Cardiac muscle cell (in vitro differentiated cells and primary cell): ENCODE results near the gene CYP27C1. TPM values are rescaled to one million over a fixed set of nuclear protein-coding genes. Genes with fewer than 3 reads are reported as not detected.

Experiments
- DNase-seq, 2 donors: peaks; one replicate each; pipeline versions ENCODE4 v3.0.0 to v3.0.0-alpha.2; 2010 to 2017; ENCODE audit warnings: low read depth in 1 of 2, low spot score in 1 of 2
- H3K27ac ChIP-seq: fragments of 200-600 bp; sonication (generic); 2 replicates; pipeline ENCODE4 v1.5.1; 2016
- H3K27me3 ChIP-seq: fragments of 200-600 bp; sonication (generic); 2 replicates; pipeline ENCODE4 v1.6.0; 2016; ENCODE audit warnings: control low read depth
- H3K36me3 ChIP-seq: fragments of 200-600 bp; sonication (generic); 2 replicates; pipeline ENCODE4 v1.5.1; 2016; ENCODE audit warnings: control low read depth
- H3K4me1 ChIP-seq: fragments of 200-600 bp; sonication (generic); 2 replicates; pipeline ENCODE4 v1.8.1; 2017; ENCODE audit warnings: low read depth, mild to moderate bottlenecking, mixed run types
- H3K4me3 ChIP-seq: fragments of 200-600 bp; sonication (generic); 2 replicates; pipeline ENCODE4 v1.5.1; 2016; ENCODE audit warnings: mild to moderate bottlenecking
- H3K9me3 ChIP-seq: fragments of 200-600 bp; sonication (generic); 2 replicates; pipeline ENCODE4 v1.5.1; 2017; ENCODE audit warnings: low read depth, mild to moderate bottlenecking, control low read depth
- CTCF ChIP-seq: IDR thresholded peaks from 2 replicates; pipeline ENCODE4 v1.5.1; 2012; ENCODE audit warnings: low read depth, mild to moderate bottlenecking, low read length
- polyA plus RNA-seq: library from polyadenylated mRNA; unstranded; fragments of >200 nt; fragmentation: Nextera tagmentation; extraction: Ambion mirVana; gene quantifications from 2 replicates; pipeline ENCODE4 v1.2.1, GENCODE V29; 2016
- total RNA-seq: library from RNA; depleted of rRNA; stranded (reverse); fragments of >200 nt; gene quantifications from 2 replicates; pipeline ENCODE4 v1.2.3, GENCODE V29; 2016

The CYP27C1 gene
- total and polyA plus RNA-seq, 2 experiments from 2014 or later: 1.5 to 3.6 TPM

DNA sequence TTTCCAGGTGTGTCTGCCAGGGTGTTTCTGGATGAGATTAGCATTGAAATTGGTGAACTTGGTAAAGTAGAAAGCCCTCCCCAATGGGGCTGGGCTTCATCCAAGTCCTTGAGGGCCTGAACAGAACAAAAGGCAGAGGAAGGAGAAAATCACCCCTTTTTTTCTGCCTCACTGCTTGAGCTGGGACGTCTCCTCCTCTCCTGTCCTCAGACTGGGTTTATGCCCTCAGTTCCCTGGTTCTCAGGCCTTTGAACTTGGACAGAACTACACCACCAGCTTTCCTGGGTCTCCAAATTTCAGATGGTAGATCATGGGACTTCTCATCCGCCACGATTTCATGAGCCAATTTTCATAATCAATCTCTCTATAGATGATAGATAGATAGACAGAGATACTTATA is 59.4 kb downstream of the CYP27C1 start:
- Histone ChIP-seq H3K4me1 (peaks cover 7% of the 10 kb centered on the region), H3K36me3 (no peaks in the 10 kb centered on the region), H3K27me3 (peaks cover 25% of the 10 kb centered on the region), H3K4me3 (no peak overlapping the region), H3K9me3 (no peaks in the 10 kb centered on the region), H3K27ac (no peak overlapping the region)
- no peak for DNase-seq
- TF ChIP-seq CTCF: no peak

- Histone ChIP-seq H3K36me3 (no peaks in the 10 kb centered on the region), H3K9me3 (no peaks in the 10 kb centered on the region), H3K27ac (no peak overlapping the region), H3K27me3 (peaks cover 25% of the 10 kb centered on the region), H3K4me1 (no peaks in the 10 kb centered on the region), H3K4me3 (no peak overlapping the region)
- no peak for DNase-seq
- TF ChIP-seq CTCF: no peak
Measured at GRCh38 chr2:127159543-127159942, 60.6 kb downstream of the CYP27C1 start.

DNA sequence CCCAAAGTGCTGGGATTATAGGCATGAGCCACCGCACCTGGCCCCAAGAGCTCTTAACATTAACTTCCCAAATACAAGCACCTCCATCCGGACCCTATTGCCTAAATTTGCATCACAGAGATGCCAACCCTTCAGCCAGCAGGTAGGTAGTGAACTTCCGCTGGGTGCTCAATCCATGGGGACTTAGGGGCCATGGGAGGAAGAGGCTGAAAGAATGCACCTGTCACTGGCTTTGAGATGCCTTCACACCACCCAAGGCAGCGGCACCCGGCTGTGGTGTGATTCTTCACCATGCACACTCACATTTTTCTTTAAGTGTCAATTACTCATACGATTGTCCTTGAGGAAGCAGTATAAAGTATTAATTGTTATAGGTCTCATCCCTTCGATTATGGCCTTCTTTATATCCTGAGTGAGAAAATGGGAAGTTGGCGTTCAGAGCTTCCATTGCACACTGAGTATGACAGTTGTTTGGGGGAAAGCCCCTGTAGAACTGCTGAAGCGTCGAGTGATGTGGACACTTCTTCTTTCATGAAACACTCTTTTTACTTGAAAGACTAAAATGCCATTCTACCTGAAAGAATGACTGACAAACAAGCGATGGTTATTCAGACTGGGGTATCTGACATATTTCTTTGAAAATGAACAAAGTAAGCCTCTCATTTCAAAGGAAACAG is 61.3 kb downstream of the CYP27C1 start:
- Histone ChIP-seq H3K9me3 (no peaks in the 10 kb centered on the region), H3K27ac (no peak overlapping the region), H3K36me3 (no peaks in the 10 kb centered on the region), H3K4me3 (no peak overlapping the region), H3K27me3 (peaks cover 25% of the 10 kb centered on the region), H3K4me1 (no peaks in the 10 kb centered on the region)
- DNase-seq: no peak
- TF ChIP-seq CTCF: no peak

GRCh38 chr2:127157651-127158485 is 62.2 kb downstream of the CYP27C1 start:
- TF ChIP-seq CTCF: peak; percentile 40
- Histone ChIP-seq H3K27ac (no peak overlapping the region), H3K27me3 (peaks cover 25% of the 10 kb centered on the region)

DNA sequence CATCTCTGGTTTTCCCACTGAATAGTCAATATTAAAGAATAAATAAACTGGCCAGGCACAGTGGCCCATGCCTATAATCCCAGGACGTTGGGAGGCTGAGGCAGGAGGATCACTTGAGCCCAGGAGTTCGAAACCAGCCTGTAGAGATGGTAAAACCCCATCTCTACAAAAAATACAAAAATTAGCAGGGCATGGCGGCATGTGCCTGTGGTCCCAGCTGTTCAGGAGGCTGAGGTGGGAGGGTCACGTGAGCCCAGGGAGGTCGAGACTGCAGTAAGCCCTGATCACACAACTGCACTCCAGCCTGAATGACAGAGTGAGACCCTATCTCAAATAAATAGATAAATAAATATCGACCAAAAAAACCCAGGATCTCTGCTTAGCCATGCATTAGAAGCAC is 63.0 kb downstream of the CYP27C1 start:
- H3K27ac ChIP-seq: no peak overlapping the region
- no peaks in the 10 kb centered on the region for H3K9me3 ChIP-seq
- H3K36me3 ChIP-seq: no peaks in the 10 kb centered on the region
- DNase-seq: no peak
- H3K4me3 ChIP-seq: no peak overlapping the region
- peaks cover 21% of the 10 kb centered on the region for H3K27me3 ChIP-seq
- no peak for TF ChIP-seq CTCF
- H3K4me1 ChIP-seq: no peaks in the 10 kb centered on the region

More at GRCh38 chr2:127157651-127158485, 62.2 kb downstream of the CYP27C1 start:
- Histone ChIP-seq H3K36me3 (no peaks in the 10 kb centered on the region), H3K4me1 (no peaks in the 10 kb centered on the region), H3K9me3 (no peaks in the 10 kb centered on the region), H3K4me3 (no peak overlapping the region)
- peak; percentile 35 to 69 for DNase-seq
